Camera-type eye (tissue), 1 donor: ENCODE measurements around the gene SMIM28. TPM values are rescaled to one million over a fixed set of nuclear protein-coding genes. Genes with fewer than 3 reads are reported as not detected.

ENCODE experiments used
- total RNA-seq: library from RNA; depleted of rRNA; stranded (reverse); fragments of >200 nt; gene quantifications from one replicate; pipeline ENCODE4 v1.2.3, GENCODE V29; 2014

Gene SMIM28
- total RNA-seq, result not detected

DNA sequence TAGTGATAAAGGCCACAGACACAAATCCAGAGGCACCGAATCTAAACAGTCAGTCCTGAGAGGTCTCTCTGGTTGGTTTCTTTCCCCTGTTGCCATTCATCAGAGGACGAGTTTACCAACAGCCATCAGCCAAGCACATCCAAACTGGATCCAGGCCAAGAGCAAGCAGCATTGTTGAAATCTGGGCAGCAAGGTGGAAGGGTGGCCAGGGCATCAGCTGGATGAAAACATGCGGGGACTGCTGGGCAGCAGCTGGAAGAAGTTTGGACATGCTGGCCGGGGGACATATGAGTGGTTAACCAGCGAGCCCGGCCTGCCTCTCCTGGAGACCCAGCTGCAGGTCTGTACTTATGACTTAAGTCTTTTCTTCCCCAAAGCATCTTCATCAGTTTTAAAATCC lies at the start of gene SMIM28:
SMIM28 (plus strand) TSS at position 62 of the 400 bp plus-strand sequence; CDS start at position 230, 168 bp downstream.

DNA sequence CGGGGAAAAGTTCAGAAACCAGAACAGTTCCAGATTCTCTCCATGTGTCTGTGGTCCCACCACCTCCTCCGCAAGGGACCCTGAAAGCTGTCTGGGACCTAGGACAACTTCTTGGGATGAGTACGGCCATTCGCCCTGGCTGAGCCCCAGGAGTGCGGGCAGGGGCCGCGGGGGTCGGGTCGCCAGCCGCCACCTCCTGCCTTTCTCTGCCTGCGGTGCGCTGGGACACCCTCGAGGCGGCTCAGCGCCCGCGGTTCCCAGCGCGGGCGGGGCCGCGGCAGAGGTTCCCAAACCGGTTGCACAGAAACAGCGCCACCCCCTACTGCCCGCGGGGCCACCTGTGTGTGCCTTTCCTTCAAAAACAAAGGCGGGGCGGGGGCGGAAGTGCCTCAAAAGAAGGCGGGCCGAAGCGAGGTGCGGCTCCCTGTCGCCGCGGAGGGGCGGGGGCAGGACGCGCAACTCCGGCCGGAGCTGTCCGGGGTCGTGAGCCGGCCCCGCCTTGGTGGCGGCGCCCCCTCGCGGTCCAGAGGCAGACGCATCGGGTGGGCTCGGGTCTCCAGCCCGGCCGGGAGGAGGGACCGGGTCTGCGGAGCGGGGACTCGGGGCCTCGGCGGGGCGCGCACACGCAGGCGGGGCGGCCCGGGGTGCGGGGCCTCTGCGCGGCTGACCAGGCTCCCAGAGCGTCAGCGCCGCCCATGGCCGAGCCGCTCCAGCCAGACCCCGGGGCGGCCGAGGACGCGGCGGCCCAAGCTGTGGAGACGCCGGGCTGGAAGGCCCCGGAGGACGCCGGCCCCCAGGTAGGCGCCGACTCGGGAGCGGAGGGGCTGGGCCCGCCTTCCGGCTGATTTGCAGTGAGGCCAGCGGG lies 26.3 kb downstream of the SMIM28 start, which contains the start of gene HEBP2:
HEBP2 (plus strand) TSS at position 423 of the 865 bp plus-strand sequence; CDS start at position 696, 273 bp downstream.

Other genes with a start within 250 kb of the SMIM28 start
- gene ARFGEF3, start 216.0 kb upstream of the SMIM28 start, total RNA-seq, result 11.1 TPM
- gene PBOV1, start 159.4 kb upstream of the SMIM28 start, total RNA-seq, result not detected
- 14.5 TPM for gene HEBP2, start 26.3 kb downstream of the SMIM28 start, total RNA-seq
- gene NHSL1, start 121.6 kb downstream of the SMIM28 start, total RNA-seq, result 46.6 TPM